CD4-positive, CD25-positive, alpha-beta regulatory T cell (primary cell): Measurements from ENCODE around the gene SYNE4. TPM values are rescaled to one million over a fixed set of nuclear protein-coding genes. Genes with fewer than 3 reads are reported as not detected.

ENCODE experiments used
- ATAC-seq, 2 donors: fragments of 150-1000 bp; cut with Tn5 transposase; one replicate each; pipeline ENCODE4 v1.10.0; 2021; ENCODE audit warnings: low read depth in 2 of 2, moderate number of reproducible peaks in 2 of 2, moderate library complexity in 1 of 2
- DNase-seq, 3 donors: peaks; one replicate each; pipeline versions ENCODE4 v3.0.0 to v3.0.0-alpha.2; 2012 to 2022; ENCODE audit warnings: mixed read lengths in 1 of 3
- H3K27ac ChIP-seq: one replicate; pipeline ENCODE4 v1.7.0; 2013; ENCODE audit warnings: mild to moderate bottlenecking, low read length; ENCODE audit not compliant: insufficient read depth, poor library complexity, severe bottlenecking
- H3K27me3 ChIP-seq: one replicate; pipeline ENCODE4 v1.7.0; 2013; ENCODE audit warnings: low read length; ENCODE audit not compliant: control insufficient read depth, insufficient read depth
- H3K36me3 ChIP-seq: one replicate; pipeline ENCODE4 v1.7.0; 2013; ENCODE audit warnings: mild to moderate bottlenecking, low read length, moderate library complexity; ENCODE audit not compliant: control insufficient read depth, insufficient read depth
- H3K4me1 ChIP-seq: 2 replicates; pipeline ENCODE4 v1.7.0; 2013; ENCODE audit warnings: mild to moderate bottlenecking, low read length; ENCODE audit not compliant: insufficient read depth, control insufficient read depth, poor library complexity, severe bottlenecking
- H3K4me3 ChIP-seq: one replicate; pipeline ENCODE4 v1.7.0; 2013; ENCODE audit warnings: low read depth, mild to moderate bottlenecking, low read length, moderate library complexity
- H3K9me3 ChIP-seq, 2 experiments: 1 replicate in 1 of 2; 2 replicates in 1 of 2; pipeline ENCODE4 v1.7.0; 2013; ENCODE audit warnings: low read length in 2 of 2, mild to moderate bottlenecking in 1 of 2, moderate library complexity in 1 of 2; ENCODE audit not compliant: control insufficient read depth in 2 of 2
- H3K27ac Mint-ChIP-seq, 3 donors: one replicate each; pipeline ENCODE4 v1.8.0; 2020 to 2022; ENCODE audit warnings: mild to moderate bottlenecking in 3 of 3, mixed read lengths in 3 of 3, moderate library complexity in 2 of 3
- H3K27me3 Mint-ChIP-seq: one replicate; pipeline ENCODE4 v1.8.0; 2022; ENCODE audit warnings: mild to moderate bottlenecking, mixed read lengths
- H3K36me3 Mint-ChIP-seq: one replicate; pipeline ENCODE4 v1.8.0; 2020; ENCODE audit warnings: mixed read lengths
- H3K4me1 Mint-ChIP-seq, 4 donors: one replicate each; pipeline ENCODE4 v1.8.0; 2020 to 2022; ENCODE audit warnings: mixed read lengths in 4 of 4, mild to moderate bottlenecking in 1 of 4
- H3K4me3 Mint-ChIP-seq, 4 donors: one replicate each; pipeline ENCODE4 v1.8.0; 2020 to 2022; ENCODE audit warnings: mild to moderate bottlenecking in 4 of 4, mixed read lengths in 4 of 4, moderate library complexity in 3 of 4
- H3K9me3 Mint-ChIP-seq, 7 donors: one replicate each; pipeline ENCODE4 v1.8.0; 2020 to 2022; ENCODE audit warnings: mixed read lengths in 7 of 7, mild to moderate bottlenecking in 3 of 7, moderate library complexity in 2 of 7
- polyA plus RNA-seq, 4 donors: library from polyadenylated mRNA; unstranded; fragments of 300-500 nt; fragmentation: Illumina TruSeq; gene quantifications; one replicate each; pipeline ENCODE4 v1.2.3, GENCODE V29; 2021
- total RNA-seq: library from RNA; stranded (reverse); gene quantifications from one replicate; pipeline ENCODE4 v1.2.3, GENCODE V29; 2022

The SYNE4 gene
- total and polyA plus RNA-seq, 5 donors from 2014 or later = 0.40 to 1.5 TPM; not detected in 3

DNA sequence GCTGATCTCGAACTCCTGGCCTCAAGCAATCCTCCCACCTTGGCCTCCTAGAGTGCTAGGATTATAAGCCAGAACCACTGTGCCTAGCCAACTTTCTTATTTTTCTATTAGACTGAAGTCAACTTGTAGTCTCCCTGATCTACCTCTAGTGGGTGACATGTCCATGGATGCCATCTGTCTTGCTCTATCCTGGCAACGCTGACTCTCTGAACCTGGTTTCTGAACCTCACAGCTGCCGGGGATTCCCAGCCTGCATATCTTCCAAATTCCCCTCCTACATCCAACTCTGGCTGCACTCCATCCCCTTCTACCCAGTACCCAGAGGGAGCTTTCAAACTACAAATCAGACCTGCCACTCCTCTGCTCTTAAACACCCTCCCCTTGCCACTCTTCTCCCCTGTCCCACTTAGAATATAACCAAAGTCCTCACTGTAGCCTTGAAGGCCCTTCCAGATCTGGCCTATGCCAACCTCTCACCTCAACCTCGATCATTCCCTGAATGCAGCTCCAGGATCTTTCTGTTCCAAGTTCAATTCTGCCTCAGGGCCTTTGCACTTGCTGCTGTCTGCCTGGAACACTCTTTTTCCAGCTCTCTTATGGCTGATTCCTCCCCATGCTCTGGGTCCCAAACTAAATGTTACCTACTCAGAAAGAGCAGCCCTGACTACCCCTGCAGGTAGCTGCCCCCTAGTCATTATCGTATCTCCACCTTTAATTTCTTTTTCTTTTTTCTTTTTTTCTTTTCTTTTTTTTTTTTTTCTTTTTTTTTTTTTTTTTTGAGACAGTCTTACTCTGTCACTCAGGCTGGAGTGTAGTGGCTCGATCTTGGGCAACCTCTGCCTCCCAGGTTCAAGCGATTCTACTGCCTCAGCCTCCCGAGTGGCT, 21.9 kb upstream of the SYNE4 start:
- no peak for ATAC-seq
- H3K27me3 Mint-ChIP-seq = no peaks in the 10 kb centered on the region
- H3K4me3 Mint-ChIP-seq = peak overlapping the region in 1 of 4 donors; percentile 38
- peaks cover 12% of the 10 kb centered on the region for H3K4me1 ChIP-seq
- H3K27me3 ChIP-seq = no peaks in the 10 kb centered on the region
- H3K9me3 Mint-ChIP-seq = no peaks in the 10 kb centered on the region
- no peak for DNase-seq
- peaks cover 0 to 23% (median 14%) of the 10 kb centered on the region in 4 donors for H3K4me1 Mint-ChIP-seq
- no peaks in the 10 kb centered on the region for H3K9me3 ChIP-seq
- H3K4me3 ChIP-seq = no peak overlapping the region
- no peaks in the 10 kb centered on the region for H3K36me3 ChIP-seq
- H3K27ac Mint-ChIP-seq = peak overlapping the region in 1 of 3 donors; percentile 57
- H3K36me3 Mint-ChIP-seq = peaks cover 37% of the 10 kb centered on the region
- no peak overlapping the region for H3K27ac ChIP-seq

DNA sequence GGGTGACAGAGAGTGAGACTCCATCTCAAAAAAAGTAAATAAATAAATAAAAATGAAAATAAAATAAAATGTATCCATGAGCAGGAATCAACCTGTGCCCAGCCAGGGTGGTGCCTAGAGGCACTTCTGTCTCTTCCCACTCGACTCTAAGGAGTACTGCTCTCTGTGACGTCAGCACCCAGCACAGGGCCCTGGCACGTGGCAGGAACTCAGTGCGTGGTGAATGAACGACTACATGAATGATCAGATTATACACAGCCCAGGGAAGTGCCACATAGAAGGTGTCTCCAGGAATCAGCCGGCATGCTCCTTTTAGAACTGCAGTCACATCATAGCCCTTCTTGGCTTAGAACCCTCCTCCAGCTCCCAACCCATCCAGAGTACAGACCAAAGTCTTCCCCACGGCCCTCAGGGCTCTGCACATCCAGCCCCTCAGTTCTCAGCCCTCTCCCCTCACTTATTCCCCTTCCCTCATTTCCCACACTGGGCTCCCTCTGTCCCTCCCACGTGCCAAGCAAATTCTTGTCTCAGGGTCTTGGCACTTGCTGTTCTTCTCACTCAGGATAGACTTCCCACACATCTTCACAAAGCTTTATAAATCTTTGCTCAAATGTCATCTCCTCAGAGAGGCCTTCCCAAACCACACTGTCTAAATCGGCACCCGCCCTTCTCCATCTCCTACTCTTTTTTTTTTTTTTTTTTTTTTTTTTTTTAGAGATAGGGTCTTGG, 19.9 kb upstream of the SYNE4 start:
- peaks cover 6% of the 10 kb centered on the region for H3K36me3 ChIP-seq
- Mint-ChIP-seq H3K9me3 (no peaks in the 10 kb centered on the region), H3K36me3 (peaks cover 26% of the 10 kb centered on the region), H3K4me1 (peaks cover 0 to 9% (median 2%) of the 10 kb centered on the region in 4 donors), H3K27ac (no peak overlapping the region), H3K4me3 (peak overlapping the region in 1 of 4 donors; percentile 21), H3K27me3 (no peaks in the 10 kb centered on the region)
- H3K9me3 ChIP-seq = no peaks in the 10 kb centered on the region
- no peak overlapping the region for H3K4me3 ChIP-seq
- H3K27me3 ChIP-seq = no peaks in the 10 kb centered on the region
- no peak for DNase-seq
- no peak overlapping the region for H3K27ac ChIP-seq
- no peak for ATAC-seq
- peaks cover 9% of the 10 kb centered on the region for H3K4me1 ChIP-seq

GRCh38 chr19:36027696-36028095, 19.1 kb upstream of the SYNE4 start:
- DNase-seq (no peak), ATAC-seq (no peak)
- Histone ChIP-seq H3K4me1 (peaks cover 5% of the 10 kb centered on the region), H3K36me3 (peaks cover 8% of the 10 kb centered on the region), H3K9me3 (no peaks in the 10 kb centered on the region), H3K27me3 (no peaks in the 10 kb centered on the region), H3K27ac (no peak overlapping the region), H3K4me3 (no peak overlapping the region)
- Mint-ChIP-seq H3K27ac (no peak overlapping the region), H3K27me3 (no peaks in the 10 kb centered on the region), H3K4me3 (no peak overlapping the region), H3K9me3 (peaks cover 0 to 2% (median 0%) of the 10 kb centered on the region in 7 donors), H3K4me1 (peaks cover 0 to 5% (median 2%) of the 10 kb centered on the region in 4 donors), H3K36me3 (peaks cover 30% of the 10 kb centered on the region)

DNA sequence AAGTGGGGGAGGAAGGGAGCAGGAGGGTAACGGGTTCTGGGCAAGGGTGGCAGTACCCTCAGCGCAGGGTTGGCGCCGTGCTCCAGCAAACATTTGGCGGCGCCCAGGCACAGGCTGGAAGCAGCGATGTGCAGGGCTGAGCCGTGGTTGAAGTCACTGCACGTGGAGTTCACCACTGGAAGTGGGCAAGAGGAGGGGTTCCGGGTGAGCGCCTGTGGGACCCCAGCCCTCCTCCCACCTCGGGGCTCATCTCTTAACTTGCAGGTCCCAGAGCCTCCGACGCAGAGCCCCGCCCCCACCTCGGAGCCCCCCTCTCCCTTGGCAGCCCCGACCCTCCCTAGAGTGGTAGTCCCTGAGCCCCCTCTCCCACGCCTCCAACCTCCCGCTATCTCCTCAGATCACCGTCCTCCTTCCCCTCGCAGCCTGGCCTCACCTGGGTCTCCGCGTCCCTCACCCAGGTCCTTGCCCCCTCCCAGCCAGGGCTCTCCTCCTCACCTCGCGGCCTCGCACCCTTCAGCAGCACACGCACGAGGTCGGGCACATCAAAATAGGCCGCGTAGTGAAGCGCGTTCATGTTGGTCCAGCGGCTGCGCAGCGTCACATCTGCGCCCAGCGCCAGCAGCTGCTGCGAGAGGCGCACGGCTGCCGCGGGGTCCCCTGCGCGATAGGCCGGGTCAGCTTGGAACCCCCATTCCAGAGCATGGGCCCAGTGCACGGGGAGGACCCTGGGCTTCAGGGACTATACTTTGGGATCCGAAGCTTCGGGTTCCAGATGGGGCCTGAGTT, 17.7 kb upstream of the SYNE4 start:
- Mint-ChIP-seq H3K27me3 (no peaks in the 10 kb centered on the region), H3K36me3 (peaks cover 29% of the 10 kb centered on the region), H3K9me3 (peaks cover 0 to 2% (median 0%) of the 10 kb centered on the region in 7 donors), H3K27ac (no peak overlapping the region), H3K4me3 (no peak overlapping the region), H3K4me1 (peaks cover 0 to 1% (median 0%) of the 10 kb centered on the region in 4 donors)
- Histone ChIP-seq H3K27ac (no peak overlapping the region), H3K27me3 (no peaks in the 10 kb centered on the region), H3K4me1 (no peaks in the 10 kb centered on the region), H3K4me3 (no peak overlapping the region), H3K36me3 (peaks cover 12% of the 10 kb centered on the region), H3K9me3 (no peaks in the 10 kb centered on the region)
- no peak for ATAC-seq
- DNase-seq = no peak

- H3K36me3 ChIP-seq = peaks cover 14% of the 10 kb centered on the region
- H3K27ac ChIP-seq = no peak overlapping the region
- no peaks in the 10 kb centered on the region for H3K9me3 ChIP-seq
- H3K27me3 ChIP-seq = no peaks in the 10 kb centered on the region
- Mint-ChIP-seq H3K4me3 (no peak overlapping the region), H3K36me3 (peaks cover 25% of the 10 kb centered on the region), H3K4me1 (no peaks in the 10 kb centered on the region), H3K27me3 (no peaks in the 10 kb centered on the region), H3K9me3 (peaks cover 0 to 2% (median 0%) of the 10 kb centered on the region in 7 donors), H3K27ac (no peak overlapping the region)
- H3K4me3 ChIP-seq = no peak overlapping the region
- no peak for ATAC-seq
- no peaks in the 10 kb centered on the region for H3K4me1 ChIP-seq
- DNase-seq = no peak
Observed at GRCh38 chr19:36025541-36025940, 16.9 kb upstream of the SYNE4 start.

DNA sequence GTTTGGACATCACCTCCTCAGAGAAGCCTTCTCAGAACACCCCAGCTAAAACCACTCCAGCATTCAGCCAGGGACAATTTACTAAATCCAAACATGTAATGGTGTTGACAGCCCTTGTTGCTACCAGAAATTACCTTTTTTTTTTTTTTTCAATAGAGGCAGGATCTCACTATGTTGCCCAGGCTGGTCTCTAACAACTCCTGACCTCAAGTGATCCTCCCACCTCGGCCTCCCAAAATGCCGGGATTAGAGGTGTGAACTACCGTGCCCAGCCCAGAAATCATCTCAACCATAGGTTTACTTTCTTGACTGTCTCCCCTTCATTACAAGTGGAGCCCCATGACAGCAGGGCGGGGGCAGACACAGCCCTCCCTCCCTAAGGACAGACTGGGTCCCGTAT, 14.8 kb upstream of the SYNE4 start:
- H3K27ac ChIP-seq = no peak overlapping the region
- H3K4me3 Mint-ChIP-seq = no peak overlapping the region
- peaks cover 14% of the 10 kb centered on the region for H3K36me3 ChIP-seq
- no peak overlapping the region for H3K4me3 ChIP-seq
- H3K36me3 Mint-ChIP-seq = peaks cover 18% of the 10 kb centered on the region
- H3K27ac Mint-ChIP-seq = no peak overlapping the region
- no peaks in the 10 kb centered on the region for H3K4me1 Mint-ChIP-seq
- peaks cover 0 to 2% (median 0%) of the 10 kb centered on the region in 7 donors for H3K9me3 Mint-ChIP-seq
- DNase-seq = no peak
- no peaks in the 10 kb centered on the region for H3K27me3 ChIP-seq
- ATAC-seq = no peak
- H3K27me3 Mint-ChIP-seq = no peaks in the 10 kb centered on the region
- H3K9me3 ChIP-seq = no peaks in the 10 kb centered on the region
- no peaks in the 10 kb centered on the region for H3K4me1 ChIP-seq

- DNase-seq = no peak
- H3K27me3 ChIP-seq = no peaks in the 10 kb centered on the region
- no peak overlapping the region for H3K4me3 ChIP-seq
- Mint-ChIP-seq H3K4me1 (peaks cover 4 to 19% (median 11%) of the 10 kb centered on the region in 4 donors), H3K4me3 (no peak overlapping the region), H3K9me3 (peaks cover 0 to 2% (median 0%) of the 10 kb centered on the region in 7 donors), H3K36me3 (peaks cover 11% of the 10 kb centered on the region), H3K27ac (no peak overlapping the region), H3K27me3 (no peaks in the 10 kb centered on the region)
- peaks cover 10% of the 10 kb centered on the region for H3K4me1 ChIP-seq
- H3K27ac ChIP-seq = no peak overlapping the region
- H3K9me3 ChIP-seq = no peaks in the 10 kb centered on the region
- peaks cover 14% of the 10 kb centered on the region for H3K36me3 ChIP-seq
- ATAC-seq = no peak
Observed at GRCh38 chr19:36019061-36019670, 10.6 kb upstream of the SYNE4 start.
